NT2/D1 (cell line): Measurements from ENCODE around the gene MS4A1.

ENCODE experiments used
- DNase-seq: peaks from one replicate; pipeline ENCODE4 v3.0.0-alpha.2; 2011; ENCODE audit warnings: low read depth, low spot score
- H3K27me3 ChIP-seq: 2 replicates; pipeline ENCODE4 v1.6.0; 2011; ENCODE audit warnings: mild to moderate bottlenecking; ENCODE audit not compliant: insufficient read length, insufficient read depth
- H3K36me3 ChIP-seq: 2 replicates; pipeline ENCODE4 v1.6.1; 2011; ENCODE audit warnings: mild to moderate bottlenecking, low read length, mixed read lengths; ENCODE audit not compliant: insufficient read depth, insufficient read length
- H3K4me1 ChIP-seq: 2 replicates; pipeline ENCODE4 v1.5.1; 2011; ENCODE audit not compliant: insufficient read depth, insufficient read length
- H3K4me3 ChIP-seq: 2 replicates; pipeline ENCODE4 v1.5.1; 2011; ENCODE audit warnings: low read depth; ENCODE audit not compliant: insufficient read length
- H3K9ac ChIP-seq: 2 replicates; pipeline ENCODE4 v1.6.0; 2011; ENCODE audit warnings: low read depth; ENCODE audit not compliant: insufficient read length
- H3K9me3 ChIP-seq: 2 replicates; pipeline ENCODE4 v1.5.1; 2011; ENCODE audit warnings: mild to moderate bottlenecking, low read length; ENCODE audit not compliant: insufficient read depth
- SUZ12 ChIP-seq: IDR thresholded peaks from 2 replicates; pipeline ENCODE4 v1.6.1; 2011; ENCODE audit not compliant: insufficient read length, insufficient read depth; ENCODE audit errors: extremely low read depth
- YY1 ChIP-seq: IDR thresholded peaks from 2 replicates; pipeline ENCODE4 v1.6.1; 2011; ENCODE audit not compliant: insufficient read length, insufficient read depth
- ZNF274 ChIP-seq: IDR thresholded peaks from 2 replicates; pipeline ENCODE4 v1.6.1; 2011; ENCODE audit warnings: mild to moderate bottlenecking, low read depth, low read length

The MS4A1 gene

GRCh38 chr11:60455531-60456042 lies at the start of gene MS4A1:
Gene MS4A1 (plus strand): TSS chr11:60455847. CDS start chr11:60462375, 6,528 bp downstream.
- Histone ChIP-seq H3K27me3 (no peaks in the 10 kb centered on the region), H3K9ac (no peak within 1 kb of the TSS), H3K4me3 (no peak within 1 kb of the TSS), H3K4me1 (no peaks in the 10 kb centered on the region), H3K9me3 (peaks cover under 1% of the 10 kb centered on the region; the same call in 1 of the 2 replicates), H3K36me3 (no peaks in the 10 kb centered on the region)
- TF ChIP-seq YY1 (no peak), ZNF274 (no peak), SUZ12 (no peak)
- no peak for DNase-seq

GRCh38 chr11:60420015-60420414 lies 35.6 kb upstream of the MS4A1 start:
- Histone ChIP-seq H3K9ac (no peak overlapping the region), H3K36me3 (no peaks in the 10 kb centered on the region), H3K9me3 (no peaks in the 10 kb centered on the region), H3K4me1 (no peaks in the 10 kb centered on the region), H3K4me3 (no peak overlapping the region), H3K27me3 (no peaks in the 10 kb centered on the region)
- TF ChIP-seq SUZ12 (no peak), YY1 (no peak), ZNF274 (no peak)
- DNase-seq, result no peak

GRCh38 chr11:60422609-60423008 lies 33.0 kb upstream of the MS4A1 start:
- TF ChIP-seq SUZ12, result no peak
- no peak for DNase-seq
- Histone ChIP-seq H3K9ac (no peak overlapping the region), H3K27me3 (no peaks in the 10 kb centered on the region), H3K4me3 (no peak overlapping the region), H3K36me3 (no peaks in the 10 kb centered on the region), H3K9me3 (no peaks in the 10 kb centered on the region), H3K4me1 (no peaks in the 10 kb centered on the region)

GRCh38 chr11:60428517-60428916 lies 27.1 kb upstream of the MS4A1 start:
- no peak overlapping the region for H3K4me3 ChIP-seq
- no peaks in the 10 kb centered on the region for H3K36me3 ChIP-seq
- H3K9me3 ChIP-seq, result no peaks in the 10 kb centered on the region
- H3K9ac ChIP-seq, result no peak overlapping the region
- no peaks in the 10 kb centered on the region for H3K27me3 ChIP-seq
- DNase-seq, result no peak
- TF ChIP-seq SUZ12 (no peak), ZNF274 (no peak)
- H3K4me1 ChIP-seq, result no peaks in the 10 kb centered on the region

- DNase-seq, result no peak
- Histone ChIP-seq H3K27me3 (no peaks in the 10 kb centered on the region), H3K36me3 (no peaks in the 10 kb centered on the region), H3K4me3 (no peak within 1 kb of the TSS), H3K4me1 (no peaks in the 10 kb centered on the region), H3K9me3 (no peaks in the 10 kb centered on the region), H3K9ac (no peak within 1 kb of the TSS)
- no peak for TF ChIP-seq YY1
- TF ChIP-seq SUZ12, result no peak
- no peak for TF ChIP-seq ZNF274
Measured at GRCh38 chr11:60429272-60429671, 26.4 kb upstream of the MS4A1 start, which contains the start of gene MS4A5. Gene MS4A5 (plus strand): TSS chr11:60429572. CDS start chr11:60429675, 103 bp downstream.

- H3K4me3 ChIP-seq, result no peak overlapping the region
- no peaks in the 10 kb centered on the region for H3K27me3 ChIP-seq
- no peaks in the 10 kb centered on the region for H3K4me1 ChIP-seq
- H3K9ac ChIP-seq, result no peak overlapping the region
- TF ChIP-seq ZNF274, result no peak
- no peak for TF ChIP-seq SUZ12
- no peak for TF ChIP-seq YY1
- H3K36me3 ChIP-seq, result no peaks in the 10 kb centered on the region
- H3K9me3 ChIP-seq, result no peaks in the 10 kb centered on the region
- no peak for DNase-seq
Measured at GRCh38 chr11:60431251-60431650, 24.4 kb upstream of the MS4A1 start.

- Histone ChIP-seq H3K4me1 (no peaks in the 10 kb centered on the region), H3K4me3 (no peak overlapping the region), H3K36me3 (no peaks in the 10 kb centered on the region), H3K9me3 (no peaks in the 10 kb centered on the region), H3K27me3 (no peaks in the 10 kb centered on the region), H3K9ac (no peak overlapping the region)
- TF ChIP-seq ZNF274 (no peak), SUZ12 (no peak), YY1 (no peak)
- no peak for DNase-seq
Measured at GRCh38 chr11:60433401-60433800, 22.2 kb upstream of the MS4A1 start.

- no peak for TF ChIP-seq ZNF274
- no peak for TF ChIP-seq SUZ12
- no peak for TF ChIP-seq YY1
- no peaks in the 10 kb centered on the region for H3K27me3 ChIP-seq
Measured at GRCh38 chr11:60447070-60447469, 8.6 kb upstream of the MS4A1 start.

More at GRCh38 chr11:60447070-60447469, 8.6 kb upstream of the MS4A1 start:
- no peak overlapping the region for H3K9ac ChIP-seq
- no peaks in the 10 kb centered on the region for H3K36me3 ChIP-seq
- no peak for DNase-seq
- H3K4me3 ChIP-seq, result no peak overlapping the region
- no peaks in the 10 kb centered on the region for H3K4me1 ChIP-seq
- H3K9me3 ChIP-seq, result peaks cover 7% of the 10 kb centered on the region; the same call in 1 of the 2 replicates
